Mesothelial cell of epicardium (in vitro differentiated cells): ENCODE data around the gene TEPSIN. TPM values are rescaled to one million over a fixed set of nuclear protein-coding genes. Genes with fewer than 3 reads are reported as not detected.

Experiments used
- DNase-seq, 2 experiments: peaks; one replicate each; pipeline ENCODE4 v3.0.0; 2021; ENCODE audit warnings: low spot score in 2 of 2; ENCODE audit not compliant: unreplicated experiment in 2 of 2
- H3K27ac Mint-ChIP-seq: 2 replicates; pipeline ENCODE4 v1.8.0; 2021; ENCODE audit warnings: mixed read lengths
- H3K27me3 Mint-ChIP-seq: 2 replicates; pipeline ENCODE4 v1.8.0; 2021; ENCODE audit warnings: low read depth, mixed read lengths
- H3K36me3 Mint-ChIP-seq: 2 replicates; pipeline ENCODE4 v1.8.0; 2021; ENCODE audit warnings: mixed read lengths
- H3K4me1 Mint-ChIP-seq: 2 replicates; pipeline ENCODE4 v1.8.0; 2021; ENCODE audit warnings: mixed read lengths
- H3K4me3 Mint-ChIP-seq: 2 replicates; pipeline ENCODE4 v1.8.0; 2021; ENCODE audit warnings: mild to moderate bottlenecking, moderate library complexity, mixed read lengths
- H3K9me3 Mint-ChIP-seq: 2 replicates; pipeline ENCODE4 v1.8.0; 2021; ENCODE audit warnings: mixed read lengths
- CTCF ChIP-seq: fragments of 200-600 bp; sonication (generic); IDR thresholded peaks from one replicate; pipeline ENCODE4 v1.5.0; 2021; ENCODE audit warnings: antibody characterized with exemption; ENCODE audit not compliant: unreplicated experiment
- total RNA-seq: library from RNA; stranded (reverse); gene quantifications from 3 replicates; pipeline ENCODE4 v1.2.1, GENCODE V29; 2021

Gene TEPSIN
- total RNA-seq, 1 donor from 2014 or later, result 44.6 TPM

GRCh38 chr17:81213978-81214377 is 24.9 kb downstream of the TEPSIN start:
- no peak for TF ChIP-seq CTCF
- H3K4me1 Mint-ChIP-seq, result no peaks in the 10 kb centered on the region
- no peak overlapping the region for H3K4me3 Mint-ChIP-seq
- no peak for DNase-seq
- H3K36me3 Mint-ChIP-seq, result peaks cover 18% of the 10 kb centered on the region
- H3K27me3 Mint-ChIP-seq, result no peaks in the 10 kb centered on the region
- no peaks in the 10 kb centered on the region for H3K9me3 Mint-ChIP-seq
- no peak overlapping the region for H3K27ac Mint-ChIP-seq

- no peaks in the 10 kb centered on the region for H3K27me3 Mint-ChIP-seq
- H3K4me3 Mint-ChIP-seq, result no peak overlapping the region
- H3K27ac Mint-ChIP-seq, result no peak overlapping the region
- DNase-seq, result no peak
- no peaks in the 10 kb centered on the region for H3K9me3 Mint-ChIP-seq
- H3K36me3 Mint-ChIP-seq, result peaks cover 14% of the 10 kb centered on the region
- no peak for TF ChIP-seq CTCF
- H3K4me1 Mint-ChIP-seq, result no peaks in the 10 kb centered on the region
Observed at GRCh38 chr17:81212365-81212764, 26.5 kb downstream of the TEPSIN start.

GRCh38 chr17:81210868-81211267 is 28.0 kb downstream of the TEPSIN start:
- no peak for TF ChIP-seq CTCF
- no peaks in the 10 kb centered on the region for H3K4me1 Mint-ChIP-seq
- no peaks in the 10 kb centered on the region for H3K9me3 Mint-ChIP-seq
- no peak overlapping the region for H3K4me3 Mint-ChIP-seq
- DNase-seq, result no peak
- peaks cover 9% of the 10 kb centered on the region for H3K36me3 Mint-ChIP-seq
- H3K27me3 Mint-ChIP-seq, result no peaks in the 10 kb centered on the region
- H3K27ac Mint-ChIP-seq, result peak overlapping the region; percentile 6

DNA sequence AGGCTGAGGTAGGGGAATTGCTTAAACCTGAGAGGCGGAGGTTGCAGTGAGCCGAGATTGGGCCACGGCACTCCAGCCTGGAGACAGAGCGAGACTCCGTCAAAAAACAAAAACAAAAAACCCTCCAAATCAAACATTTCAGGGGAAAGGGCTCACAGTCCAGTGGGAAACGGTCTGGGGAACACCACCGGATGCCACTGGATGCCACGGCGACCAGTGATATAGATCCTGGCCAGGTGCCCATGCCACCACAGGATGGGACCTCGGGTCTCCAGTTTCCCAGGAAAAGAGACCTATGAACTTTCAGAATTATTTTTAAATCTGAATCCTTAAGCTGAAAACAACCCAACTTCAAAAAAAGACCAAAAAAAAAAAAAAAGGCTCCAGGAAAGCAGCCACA is 28.4 kb downstream of the TEPSIN start:
- no peaks in the 10 kb centered on the region for H3K4me1 Mint-ChIP-seq
- H3K27me3 Mint-ChIP-seq, result no peaks in the 10 kb centered on the region
- DNase-seq, result no peak
- peaks cover 6% of the 10 kb centered on the region for H3K36me3 Mint-ChIP-seq
- peak overlapping the region; percentile 6 for H3K27ac Mint-ChIP-seq
- H3K4me3 Mint-ChIP-seq, result no peak overlapping the region
- H3K9me3 Mint-ChIP-seq, result no peaks in the 10 kb centered on the region
- TF ChIP-seq CTCF, result no peak

- DNase-seq, result no peak
- Mint-ChIP-seq H3K9me3 (no peaks in the 10 kb centered on the region), H3K36me3 (peaks cover 6% of the 10 kb centered on the region), H3K4me3 (no peak overlapping the region), H3K4me1 (no peaks in the 10 kb centered on the region), H3K27ac (no peak overlapping the region), H3K27me3 (no peaks in the 10 kb centered on the region)
- TF ChIP-seq CTCF, result no peak
Observed at GRCh38 chr17:81209141-81209540, 29.7 kb downstream of the TEPSIN start.

DNA sequence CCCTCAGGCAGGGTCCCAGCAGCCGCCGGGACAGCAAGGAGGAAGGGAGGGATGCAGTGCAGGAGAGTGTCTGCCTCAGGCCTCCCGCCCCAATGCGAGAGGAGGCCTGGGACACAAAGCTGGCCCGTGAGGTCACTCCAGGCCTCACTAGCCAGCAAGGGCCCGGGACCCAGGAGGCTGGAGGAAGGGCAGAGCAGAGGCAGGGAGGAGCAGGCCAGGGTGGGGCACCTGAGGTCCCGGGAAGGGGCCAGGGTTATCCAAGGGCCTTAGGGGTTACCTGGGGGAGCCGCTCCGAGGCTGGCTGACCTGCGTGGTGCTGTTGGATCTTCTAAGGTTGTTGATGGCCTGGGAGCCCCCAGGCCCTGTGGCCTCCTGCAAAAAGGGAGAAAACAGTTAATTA is 30.2 kb downstream of the TEPSIN start:
- peaks cover 4% of the 10 kb centered on the region for H3K36me3 Mint-ChIP-seq

More for the DNA sequence above, 30.2 kb downstream of the TEPSIN start:
- Mint-ChIP-seq H3K27ac (no peak overlapping the region), H3K4me3 (no peak overlapping the region), H3K9me3 (no peaks in the 10 kb centered on the region), H3K27me3 (no peaks in the 10 kb centered on the region), H3K4me1 (no peaks in the 10 kb centered on the region)
- no peak for TF ChIP-seq CTCF
- DNase-seq, result no peak
